CD4-positive, alpha-beta T cell treated with Interleukin-21 for 1 hour (primary cell): ENCODE data around the gene OR52W1.
A peak's percentile ranks its signal among the peaks of the same experiment; 100 is the strongest.

ENCODE experiments used
- DNase-seq: peaks from one replicate; pipeline ENCODE4 v3.0.0-alpha.2; 2020

The OR52W1 gene

GRCh38 chr11:6199174-6199810, at the start of gene OR52W1:
Gene OR52W1 (plus strand): TSS chr11:6199224. CDS start chr11:6199224, 0 bp downstream.
- DNase-seq, result no peak

- no peak for DNase-seq
Measured at GRCh38 chr11:6151117-6151516, 47.9 kb upstream of the OR52W1 start.

GRCh38 chr11:6152126-6152525, 46.9 kb upstream of the OR52W1 start:
- no peak for DNase-seq

- DNase-seq, result no peak
Measured at GRCh38 chr11:6156628-6157359, 42.2 kb upstream of the OR52W1 start.

- DNase-seq, result no peak
Measured at GRCh38 chr11:6170226-6170625, 28.8 kb upstream of the OR52W1 start, which contains the start of gene OR52B2. Gene OR52B2 (minus strand): TSS chr11:6170326. CDS start chr11:6170326, 0 bp downstream.

GRCh38 chr11:6175440-6175839, 23.6 kb upstream of the OR52W1 start:
- DNase-seq, result no peak

- DNase-seq, result no peak
Measured at GRCh38 chr11:6191742-6192141, 7.3 kb upstream of the OR52W1 start.

- DNase-seq, result no peak
Measured at GRCh38 chr11:6194065-6194581, 4.9 kb upstream of the OR52W1 start.

GRCh38 chr11:6196396-6196795, 2.6 kb upstream of the OR52W1 start:
- peak; percentile 18 for DNase-seq

GRCh38 chr11:6197466-6198200, 1.4 kb upstream of the OR52W1 start:
- no peak for DNase-seq

- peak; percentile 50 for DNase-seq
Measured at GRCh38 chr11:6200975-6201374, 2.0 kb downstream of the OR52W1 start.

GRCh38 chr11:6201481-6201880, 2.5 kb downstream of the OR52W1 start:
- no peak for DNase-seq

GRCh38 chr11:6202041-6202440, 3.0 kb downstream of the OR52W1 start:
- DNase-seq, result no peak

- peak; percentile 40 for DNase-seq
Measured at GRCh38 chr11:6203327-6203726, 4.3 kb downstream of the OR52W1 start.

- no peak for DNase-seq
Measured at GRCh38 chr11:6204706-6205105, 5.7 kb downstream of the OR52W1 start.

GRCh38 chr11:6205366-6205765, 6.3 kb downstream of the OR52W1 start, which contains the start of gene C11orf42:
Gene C11orf42 (plus strand): TSS chr11:6205557. CDS start chr11:6205616, 59 bp downstream.
- DNase-seq, result no peak

GRCh38 chr11:6206456-6207180, 7.6 kb downstream of the OR52W1 start:
- DNase-seq, result no peak

GRCh38 chr11:6209801-6210200, 10.8 kb downstream of the OR52W1 start:
- no peak for DNase-seq

- no peak for DNase-seq
Measured at GRCh38 chr11:6210274-6210955, 11.4 kb downstream of the OR52W1 start.

- no peak for DNase-seq
Measured at GRCh38 chr11:6214530-6214929, 15.5 kb downstream of the OR52W1 start.

GRCh38 chr11:6216501-6216900, 17.5 kb downstream of the OR52W1 start:
- DNase-seq, result no peak

- DNase-seq, result no peak
Measured at GRCh38 chr11:6217722-6218121, 18.7 kb downstream of the OR52W1 start.
